ENCODE data around the gene NARS2. TPM values are rescaled to one million over a fixed set of nuclear protein-coding genes. Genes with fewer than 3 reads are reported as not detected.

The NARS2 gene
- total and polyA plus RNA-seq, 2 donors (not counting 1 experiment from before 2014, with no cell fraction given) = 9.7 to 14.6 TPM

DNA sequence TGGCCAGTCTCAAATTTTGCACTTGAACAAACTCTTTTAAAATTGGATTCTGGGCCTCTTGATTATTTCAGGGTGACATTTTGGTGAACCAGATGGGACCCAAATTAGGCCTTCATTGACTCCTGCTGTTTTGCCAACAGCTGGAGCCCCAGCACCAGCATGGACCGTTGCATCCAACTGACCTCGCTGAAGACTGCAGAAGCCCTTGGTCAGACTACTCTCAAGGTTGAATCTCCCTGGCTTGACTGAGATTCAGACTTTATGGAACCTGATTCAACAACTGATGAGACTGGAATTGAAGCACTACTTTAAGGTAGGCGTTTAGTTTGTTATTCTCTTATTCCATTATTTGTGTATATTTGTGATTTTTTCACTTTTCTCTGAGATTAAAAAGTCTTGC, 41.7 kb downstream of the NARS2 start:
- H3K4me2 ChIP-seq (replicated peaks; ENCODE audit: low read depth, low read length, poor library complexity, severe bottlenecking) = peak overlapping the region; percentile 67
- peak overlapping the region; percentile 50 for H3K9ac ChIP-seq (ENCODE audit: low read length)

DNA sequence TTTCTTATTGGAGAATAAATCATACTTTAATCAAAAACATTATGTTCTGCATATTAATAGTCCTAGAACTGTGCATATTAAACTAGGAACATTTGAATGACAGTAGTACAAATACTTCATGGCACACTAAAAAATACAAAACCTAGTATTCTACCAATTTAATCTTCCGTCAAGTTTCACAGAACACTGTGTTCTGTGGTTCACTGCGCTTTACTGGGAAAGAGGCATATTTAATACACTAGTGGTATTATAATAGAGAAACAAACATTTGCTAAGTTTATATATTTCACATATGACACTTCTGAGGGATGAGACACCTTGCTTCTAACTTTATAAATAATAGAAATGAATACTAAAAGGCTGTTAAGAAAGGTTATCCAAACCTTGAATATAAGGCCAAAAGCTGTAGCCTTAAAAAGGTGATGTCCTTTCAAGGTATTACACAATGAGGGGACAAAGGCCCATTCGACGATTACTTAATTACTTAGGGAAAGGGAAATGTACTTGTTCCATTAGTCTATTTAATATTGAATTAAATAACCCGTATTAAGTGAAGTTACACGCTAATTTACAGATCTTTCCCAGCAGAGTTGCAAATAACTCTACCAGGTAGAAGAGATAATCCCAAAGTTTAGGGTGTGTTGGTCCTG, 48.0 kb downstream of the NARS2 start:
- H3K79me2 ChIP-seq (ENCODE audit: control insufficient read depth, insufficient read depth, low read length) = peaks cover 4% of the 10 kb centered on the region
- ChIA-PET POLR2A (no interaction called here), CTCF (no interaction called here)
- no peak overlapping the region for H3K4me3 Mint-ChIP-seq
- H2AFZ ChIP-seq (ENCODE audit: insufficient read depth, low read depth, low read length, poor library complexity, severe bottlenecking) = no peak overlapping the region
- H4K20me1 ChIP-seq (ENCODE audit: control insufficient read depth, insufficient read depth, low read length, poor library complexity, severe bottlenecking) = no peaks in the 10 kb centered on the region
- no peaks in the 10 kb centered on the region for H3K27me3 Mint-ChIP-seq
- H3K27ac ChIP-seq (ENCODE audit: low read length in 2 of 2) = no peak overlapping the region
- intact Hi-C loops (cut with micrococcal nuclease) = no loop called here
- no peak overlapping the region for H3K9ac ChIP-seq (ENCODE audit: low read length)
- H3K9me3 Mint-ChIP-seq (ENCODE audit: insufficient read depth) = no peaks in the 10 kb centered on the region
- no peak overlapping the region for H3K4me3 ChIP-seq (ENCODE audit: control extremely low read depth in 1 of 5, extremely low read depth in 1 of 5, insufficient read depth in 1 of 5, low read depth in 2 of 5, low read length in 4 of 5)
- peaks cover 0 to 1% (median 0%) of the 10 kb centered on the region in 3 donors for H3K9me3 ChIP-seq (ENCODE audit: control extremely low read depth in 1 of 3, control insufficient read depth in 2 of 3, insufficient read depth in 1 of 3, low read length in 2 of 3)
- no peak overlapping the region for H3K4me2 ChIP-seq (replicated peaks; ENCODE audit: low read depth, low read length, poor library complexity, severe bottlenecking)
- peaks cover 3 to 6% of the 10 kb centered on the region in 2 experiments for H3K36me3 ChIP-seq (replicated peaks in 1 of 2; ENCODE audit: control extremely low read depth in 1 of 2, control insufficient read depth in 1 of 2, extremely low read depth in 1 of 2, insufficient read depth in 2 of 2, low read length in 1 of 2)
- ATAC-seq (ENCODE audit: low read depth) (no peak), DNase-seq (no peak)
- H3K27ac Mint-ChIP-seq = no peak overlapping the region
- TF ChIP-seq, protein P1, sequence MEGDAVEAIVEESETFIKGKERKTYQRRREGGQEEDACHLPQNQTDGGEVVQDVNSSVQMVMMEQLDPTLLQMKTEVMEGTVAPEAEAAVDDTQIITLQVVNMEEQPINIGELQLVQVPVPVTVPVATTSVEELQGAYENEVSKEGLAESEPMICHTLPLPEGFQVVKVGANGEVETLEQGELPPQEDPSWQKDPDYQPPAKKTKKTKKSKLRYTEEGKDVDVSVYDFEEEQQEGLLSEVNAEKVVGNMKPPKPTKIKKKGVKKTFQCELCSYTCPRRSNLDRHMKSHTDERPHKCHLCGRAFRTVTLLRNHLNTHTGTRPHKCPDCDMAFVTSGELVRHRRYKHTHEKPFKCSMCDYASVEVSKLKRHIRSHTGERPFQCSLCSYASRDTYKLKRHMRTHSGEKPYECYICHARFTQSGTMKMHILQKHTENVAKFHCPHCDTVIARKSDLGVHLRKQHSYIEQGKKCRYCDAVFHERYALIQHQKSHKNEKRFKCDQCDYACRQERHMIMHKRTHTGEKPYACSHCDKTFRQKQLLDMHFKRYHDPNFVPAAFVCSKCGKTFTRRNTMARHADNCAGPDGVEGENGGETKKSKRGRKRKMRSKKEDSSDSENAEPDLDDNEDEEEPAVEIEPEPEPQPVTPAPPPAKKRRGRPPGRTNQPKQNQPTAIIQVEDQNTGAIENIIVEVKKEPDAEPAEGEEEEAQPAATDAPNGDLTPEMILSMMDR (IDR thresholded peaks at IDR 0.05) = no peak
- no peak for TF ChIP-seq EZH2 (IDR thresholded peaks at IDR 0.05; ENCODE audit: borderline replicate concordance, insufficient read depth, low read depth, low read length, poor library complexity, severe bottlenecking)
- H3K4me1 ChIP-seq (ENCODE audit: control insufficient read depth in 2 of 2, insufficient read depth in 2 of 2, low read length in 2 of 2) = no peaks in the 10 kb centered on the region
- peaks cover under 1% of the 10 kb centered on the region for H3K4me1 Mint-ChIP-seq
- no peaks in the 10 kb centered on the region for H3K27me3 ChIP-seq (replicated peaks in 1 of 4; ENCODE audit: control extremely low read depth in 1 of 4, control insufficient read depth in 3 of 4, insufficient read depth in 4 of 4, low read length in 3 of 4)
- no CpG with 5 or more reads among the region's 6 CpGs for WGBS (ENCODE audit: insufficient coverage)

More for the DNA sequence above, 41.7 kb downstream of the NARS2 start:
- Histone ChIP-seq H3K27me3 (replicated peaks in 1 of 4; ENCODE audit: control extremely low read depth in 1 of 4, control insufficient read depth in 3 of 4, insufficient read depth in 4 of 4, low read length in 3 of 4) (no peaks in the 10 kb centered on the region), H3K27ac (ENCODE audit: low read length in 2 of 2) (peak overlapping the region; percentile 69 to 90), H3K4me1 (ENCODE audit: control insufficient read depth in 2 of 2, insufficient read depth in 2 of 2, low read length in 2 of 2) (peaks cover 20 to 28% of the 10 kb centered on the region in 2 donors), H3K4me3 (ENCODE audit: control extremely low read depth in 1 of 5, extremely low read depth in 1 of 5, insufficient read depth in 1 of 5, low read depth in 2 of 5, low read length in 4 of 5) (peak overlapping the region in 1 of 5 experiments; percentile 55), H2AFZ (ENCODE audit: insufficient read depth, low read depth, low read length, poor library complexity, severe bottlenecking) (peak overlapping the region; percentile 80), H3K9me3 (ENCODE audit: control extremely low read depth in 1 of 3, control insufficient read depth in 2 of 3, insufficient read depth in 1 of 3, low read length in 2 of 3) (no peaks in the 10 kb centered on the region), H4K20me1 (ENCODE audit: control insufficient read depth, insufficient read depth, low read length, poor library complexity, severe bottlenecking) (no peaks in the 10 kb centered on the region), H3K36me3 (replicated peaks in 1 of 2; ENCODE audit: control extremely low read depth in 1 of 2, control insufficient read depth in 1 of 2, extremely low read depth in 1 of 2, insufficient read depth in 2 of 2, low read length in 1 of 2) (peaks cover 0 to 5% of the 10 kb centered on the region in 2 experiments), H3K79me2 (ENCODE audit: control insufficient read depth, insufficient read depth, low read length) (peaks cover under 1% of the 10 kb centered on the region)
- no peak for TF ChIP-seq EZH2 (IDR thresholded peaks at IDR 0.05; ENCODE audit: borderline replicate concordance, insufficient read depth, low read depth, low read length, poor library complexity, severe bottlenecking)
- 45% methylated on average over 2 of the region's 3 CpGs for WGBS (ENCODE audit: insufficient coverage)
- H3K9me3 Mint-ChIP-seq (ENCODE audit: insufficient read depth) = no peaks in the 10 kb centered on the region
- peaks cover 34% of the 10 kb centered on the region for H3K4me1 Mint-ChIP-seq
- CTCF ChIA-PET = interaction anchor here (0.8 to 2.3 kb wide), 10 partner anchors 13 to 305 kb away, joined by 3 to 8 read pairs (median 3); no protein-coding TSS in a partner anchor
- no peaks in the 10 kb centered on the region for H3K27me3 Mint-ChIP-seq
- DNase-seq (no peak), ATAC-seq (ENCODE audit: low read depth) (peak; percentile 35)
- POLR2A ChIA-PET = no interaction called here
- H3K27ac Mint-ChIP-seq = peak overlapping the region; percentile 87
- intact Hi-C loops (cut with micrococcal nuclease) = loop anchor here (1.0 to 5.0 kb wide), 3 partner anchors 68 to 539 kb away; partner anchors contain the start of gene INTS4
- H3K4me3 Mint-ChIP-seq = peak overlapping the region; percentile 29

Measured in B cell (primary cell).